GM18498 (cell line): ENCODE measurements around the gene MORC4.
"Not testable (repeated sequence)": the region's sequence is repeated elsewhere in the genome, so short reads cannot be mapped to it uniquely, and the experiment has no call there.

Source experiments
- ATAC-seq: cut with Tn5 transposase; IDR thresholded peaks from one replicate; pipeline ENCODE4 v1.9.1; 2021; ENCODE audit warnings: mild to moderate bottlenecking, moderate library complexity; ENCODE audit not compliant: unreplicated experiment

The MORC4 gene

GRCh38 chrX:107000013-107000515, at the start of gene MORC4:
Gene MORC4, minus strand, starts transcription at chrX:107000212. Its CDS starts 243 bp downstream, at chrX:106999969.
- peak; percentile 86 for ATAC-seq

GRCh38 chrX:107047622-107048021, 47.6 kb upstream of the MORC4 start:
- no peak for ATAC-seq

- ATAC-seq, result no peak
Measured at GRCh38 chrX:107029752-107030151, 29.7 kb upstream of the MORC4 start.

GRCh38 chrX:107025545-107025944, 25.5 kb upstream of the MORC4 start:
- ATAC-seq, result no peak

- no peak for ATAC-seq
Measured at GRCh38 chrX:107014936-107015335, 14.9 kb upstream of the MORC4 start.

GRCh38 chrX:107008034-107008433, 8.0 kb upstream of the MORC4 start:
- no peak for ATAC-seq

GRCh38 chrX:106999002-106999975, 723 bp downstream of the MORC4 start:
- ATAC-seq, result peak; percentile 48

- ATAC-seq, result no peak
Measured at GRCh38 chrX:106997611-106998010, 2.4 kb downstream of the MORC4 start.

GRCh38 chrX:106995678-106996077, 4.3 kb downstream of the MORC4 start:
- no peak for ATAC-seq

GRCh38 chrX:106987488-106987887, 12.5 kb downstream of the MORC4 start:
- no peak for ATAC-seq

- ATAC-seq, result no peak
Measured at GRCh38 chrX:106980952-106981626, 18.9 kb downstream of the MORC4 start.

GRCh38 chrX:106976416-106976815, 23.6 kb downstream of the MORC4 start:
- ATAC-seq, result no peak

GRCh38 chrX:106973433-106974149, 26.4 kb downstream of the MORC4 start:
- no peak for ATAC-seq

GRCh38 chrX:106972896-106973295, 27.1 kb downstream of the MORC4 start:
- no peak for ATAC-seq

GRCh38 chrX:106966547-106966946, 33.5 kb downstream of the MORC4 start:
- not testable (repeated sequence) for ATAC-seq

- no peak for ATAC-seq
Measured at GRCh38 chrX:106964290-106964689, 35.7 kb downstream of the MORC4 start.

- no peak for ATAC-seq
Measured at GRCh38 chrX:106963111-106963510, 36.9 kb downstream of the MORC4 start.

GRCh38 chrX:106959901-106960300, 40.1 kb downstream of the MORC4 start:
- ATAC-seq, result no peak

- no peak for ATAC-seq
Measured at GRCh38 chrX:106957856-106958255, 42.2 kb downstream of the MORC4 start.

- no peak for ATAC-seq
Measured at GRCh38 chrX:106955004-106955772, 44.8 kb downstream of the MORC4 start.
